WI38 (cell line): Measurements from ENCODE around the gene FHL2.

Experiments
- H3K4me3 ChIP-seq: 2 replicates; pipeline ENCODE4 v1.5.1; 2011; ENCODE audit warnings: low read depth, mild to moderate bottlenecking, control low read depth, low read length
- TF ChIP-seq, protein P1 (sequence below): IDR thresholded peaks from 2 replicates; pipeline ENCODE4 v1.5.1; 2012; ENCODE audit warnings: low read depth, mild to moderate bottlenecking, control low read depth, low read length

FHL2 gene

GRCh38 chr2:105362862-105363591 lies 35.8 kb downstream of the FHL2 start:
- TF ChIP-seq, protein P1, sequence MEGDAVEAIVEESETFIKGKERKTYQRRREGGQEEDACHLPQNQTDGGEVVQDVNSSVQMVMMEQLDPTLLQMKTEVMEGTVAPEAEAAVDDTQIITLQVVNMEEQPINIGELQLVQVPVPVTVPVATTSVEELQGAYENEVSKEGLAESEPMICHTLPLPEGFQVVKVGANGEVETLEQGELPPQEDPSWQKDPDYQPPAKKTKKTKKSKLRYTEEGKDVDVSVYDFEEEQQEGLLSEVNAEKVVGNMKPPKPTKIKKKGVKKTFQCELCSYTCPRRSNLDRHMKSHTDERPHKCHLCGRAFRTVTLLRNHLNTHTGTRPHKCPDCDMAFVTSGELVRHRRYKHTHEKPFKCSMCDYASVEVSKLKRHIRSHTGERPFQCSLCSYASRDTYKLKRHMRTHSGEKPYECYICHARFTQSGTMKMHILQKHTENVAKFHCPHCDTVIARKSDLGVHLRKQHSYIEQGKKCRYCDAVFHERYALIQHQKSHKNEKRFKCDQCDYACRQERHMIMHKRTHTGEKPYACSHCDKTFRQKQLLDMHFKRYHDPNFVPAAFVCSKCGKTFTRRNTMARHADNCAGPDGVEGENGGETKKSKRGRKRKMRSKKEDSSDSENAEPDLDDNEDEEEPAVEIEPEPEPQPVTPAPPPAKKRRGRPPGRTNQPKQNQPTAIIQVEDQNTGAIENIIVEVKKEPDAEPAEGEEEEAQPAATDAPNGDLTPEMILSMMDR = no peak
- H3K4me3 ChIP-seq = no peak overlapping the region

DNA sequence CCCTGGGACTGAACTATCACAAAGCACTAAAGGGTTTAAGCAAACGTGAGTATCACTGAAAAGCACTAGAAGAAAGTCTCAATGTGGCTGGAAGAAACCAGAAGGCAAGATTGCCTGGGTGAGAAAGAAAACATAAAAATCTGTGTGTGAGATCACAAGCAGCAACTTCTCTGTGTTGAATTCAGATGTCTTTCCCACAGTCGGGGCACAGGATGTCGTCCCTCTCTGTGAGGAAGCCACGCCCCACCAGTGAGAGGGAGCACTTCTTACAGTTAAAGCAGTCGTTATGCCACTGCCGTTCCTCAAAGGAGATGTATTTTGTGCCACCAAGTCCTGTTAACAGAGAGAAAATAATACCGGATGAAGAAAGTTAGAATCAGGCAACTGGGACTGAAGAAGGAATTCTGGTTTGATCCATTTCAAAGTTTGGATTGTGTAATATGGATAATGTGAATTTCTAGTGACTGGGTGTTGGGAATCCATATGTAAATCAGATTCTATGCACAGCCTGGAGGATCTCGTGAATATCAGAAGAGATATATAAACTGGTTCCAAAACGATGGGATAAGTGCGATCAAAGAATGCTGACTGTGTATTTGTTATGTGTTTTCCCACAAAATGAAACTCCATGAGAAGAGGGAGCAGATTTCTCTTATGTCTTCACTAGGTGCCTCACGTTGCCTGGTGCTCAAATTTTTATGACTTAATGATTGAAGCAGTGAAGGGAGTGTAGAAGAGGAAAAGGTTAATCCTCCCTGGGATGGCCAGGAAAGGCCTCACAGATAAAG lies 37.6 kb downstream of the FHL2 start:
- TF ChIP-seq, protein P1 = no peak
- H3K4me3 ChIP-seq = no peak overlapping the region

DNA sequence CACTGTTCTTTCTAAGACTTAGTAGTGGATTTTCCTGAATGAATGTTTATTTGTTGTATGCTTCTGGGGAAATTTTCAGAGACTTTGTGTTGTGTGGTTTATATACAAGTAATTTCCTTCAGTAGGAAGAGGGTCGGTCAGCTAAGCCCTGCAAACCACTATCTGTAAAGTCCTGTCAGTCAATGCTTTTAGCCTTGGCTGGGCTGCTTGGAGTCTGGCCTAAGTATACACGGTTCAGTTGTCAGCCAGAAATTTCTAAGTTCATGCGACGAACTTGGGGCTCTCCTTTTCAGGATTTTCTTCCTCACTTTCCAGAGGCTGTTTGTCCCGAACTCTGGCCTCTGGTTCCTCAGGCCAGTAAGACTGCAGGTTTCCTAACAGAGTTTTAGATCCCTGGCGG lies 40.3 kb downstream of the FHL2 start:
- TF ChIP-seq, protein P1 = no peak
- H3K4me3 ChIP-seq = no peak overlapping the region

DNA sequence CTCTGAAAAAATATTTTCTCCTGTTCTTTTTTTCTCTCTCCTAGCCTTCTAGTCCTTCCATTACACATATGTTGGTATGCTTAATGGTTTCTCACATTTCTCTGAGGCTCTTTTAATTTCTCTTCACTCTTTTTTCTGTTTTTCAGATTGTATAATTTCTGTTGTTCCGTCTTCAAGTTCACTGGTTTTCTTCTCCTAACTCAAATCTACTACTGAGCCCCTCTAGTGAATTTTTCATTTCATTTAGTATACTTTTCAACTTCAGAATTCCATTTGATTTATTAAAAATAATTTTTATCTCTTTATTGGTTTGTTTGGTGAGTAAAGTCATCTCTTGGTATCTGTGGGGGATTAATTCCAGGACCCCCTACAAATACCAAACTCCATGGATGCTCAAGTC lies 41.7 kb downstream of the FHL2 start:
- TF ChIP-seq, protein P1 = no peak
- H3K4me3 ChIP-seq = no peak overlapping the region

DNA sequence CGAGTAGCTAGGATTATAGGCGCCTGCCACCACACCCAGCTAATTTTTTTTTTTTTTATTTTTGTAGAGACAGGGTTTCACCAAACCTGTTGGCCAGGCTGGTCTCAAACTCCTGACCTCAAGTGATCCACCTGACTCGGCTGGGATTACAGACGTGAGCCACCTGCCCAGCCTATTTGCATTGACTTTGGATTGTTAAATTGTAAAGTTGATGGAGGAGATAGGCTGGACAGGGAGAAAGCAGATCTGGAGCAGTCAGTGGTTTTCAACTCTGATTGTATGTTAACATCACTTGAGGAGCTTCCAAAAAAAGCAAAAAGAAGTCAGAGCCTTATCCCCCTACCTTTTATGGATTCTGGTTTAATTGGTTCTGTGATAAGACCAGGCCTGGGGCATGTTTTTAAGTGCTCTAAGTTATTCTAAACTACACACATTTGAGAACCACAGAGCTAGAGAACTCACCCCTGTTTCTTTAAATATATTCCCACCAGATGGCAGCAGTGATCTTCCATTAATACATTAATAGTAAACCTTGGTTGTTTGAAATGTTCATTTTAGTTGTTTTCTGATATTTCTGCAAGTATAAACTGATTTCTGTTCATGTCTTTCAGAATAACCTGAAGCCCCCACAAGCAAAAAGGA lies 54.0 kb downstream of the FHL2 start:
- no peak overlapping the region for H3K4me3 ChIP-seq
- TF ChIP-seq, protein P1 = no peak; the same call in 1 of the 2 replicates

DNA sequence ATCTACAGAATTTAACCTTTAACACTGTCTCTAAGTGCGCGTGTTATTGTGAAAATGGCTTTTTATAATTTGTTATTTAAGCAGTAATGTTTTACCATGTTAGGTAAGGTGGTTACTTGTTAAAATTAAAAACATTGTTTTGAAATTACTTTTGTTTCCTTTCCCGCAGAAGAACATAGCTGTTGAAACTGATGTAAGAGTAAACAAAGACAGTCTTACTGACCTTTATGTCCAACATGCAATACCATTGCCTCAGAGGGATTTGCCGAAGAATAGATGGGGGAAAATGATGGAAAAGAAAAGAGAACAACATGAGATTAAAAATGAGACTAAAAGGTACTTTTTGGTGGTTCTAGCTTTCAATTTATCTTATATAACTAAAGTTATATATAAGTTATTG lies 59.4 kb downstream of the FHL2 start:
- H3K4me3 ChIP-seq = no peak overlapping the region
- TF ChIP-seq, protein P1 = no peak

DNA sequence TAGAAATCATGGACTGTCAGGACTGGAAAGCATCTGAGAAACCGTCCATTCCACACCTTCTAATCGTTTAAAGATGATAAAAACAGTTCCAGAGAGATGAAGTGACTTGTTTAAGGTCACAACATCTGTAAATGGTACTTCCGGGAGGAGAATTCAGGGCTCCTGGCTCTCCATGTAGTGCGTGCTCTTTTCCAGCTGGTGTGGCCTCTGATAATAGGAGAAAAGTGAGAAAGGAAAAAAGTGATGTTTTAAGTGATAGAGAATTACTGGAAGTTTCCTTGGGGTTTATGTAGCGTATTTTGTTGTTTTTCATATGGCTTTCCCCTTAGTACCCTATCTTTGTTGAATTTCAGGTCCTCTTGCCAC lies 60.8 kb downstream of the FHL2 start:
- peak overlapping the region; percentile 98 for H3K4me3 ChIP-seq
- TF ChIP-seq, protein P1 = no peak
